NB4 (cell line): Measurements from ENCODE around the gene ZP1.
A peak's percentile ranks its signal among the peaks of the same experiment; 100 is the strongest.
"Not testable (repeated sequence)": the region's sequence is repeated elsewhere in the genome, so short reads cannot be mapped to it uniquely, and the experiment has no call there.

Experiments
- DNase-seq: peaks from one replicate; pipeline ENCODE4 v3.0.0; 2010; ENCODE audit warnings: low read depth
- H3K4me3 ChIP-seq: one replicate; pipeline ENCODE4 v1.5.1; 2011; ENCODE audit warnings: mild to moderate bottlenecking, low read depth, low read length, moderate library complexity
- CTCF ChIP-seq: IDR thresholded peaks from one replicate; pipeline ENCODE4 v1.5.1; 2012; ENCODE audit warnings: low read depth, low read length
- MAX ChIP-seq: IDR thresholded peaks from 2 replicates; pipeline ENCODE4 v1.6.1; 2011; ENCODE audit warnings: low read depth, low read length
- MYC ChIP-seq: IDR thresholded peaks from 2 replicates; pipeline ENCODE4 v1.6.1; 2011; ENCODE audit warnings: low read depth, low read length
- POLR2A ChIP-seq: IDR thresholded peaks from 2 replicates; pipeline ENCODE4 v1.6.1; 2011; ENCODE audit warnings: mild to moderate bottlenecking; ENCODE audit not compliant: insufficient read length; ENCODE audit errors: extremely low read depth

Gene ZP1

GRCh38 chr11:60902625-60903024 is 35.3 kb downstream of the ZP1 start:
- no peak overlapping the region for H3K4me3 ChIP-seq

GRCh38 chr11:60905047-60905446 is 37.7 kb downstream of the ZP1 start:
- H3K4me3 ChIP-seq, result peak overlapping the region; percentile 98
- DNase-seq, result no peak
- TF ChIP-seq MAX, result no peak
- no peak for TF ChIP-seq POLR2A
- TF ChIP-seq MYC, result no peak
- no peak for TF ChIP-seq CTCF

More at GRCh38 chr11:60902625-60903024, 35.3 kb downstream of the ZP1 start:
- DNase-seq, result no peak
- no peak for TF ChIP-seq MYC
- TF ChIP-seq MAX, result no peak
- TF ChIP-seq POLR2A, result no peak
- no peak for TF ChIP-seq CTCF

- peak overlapping the region; percentile 98 for H3K4me3 ChIP-seq
- no peak for DNase-seq
- TF ChIP-seq POLR2A, result no peak
- no peak for TF ChIP-seq MYC
- TF ChIP-seq MAX, result no peak
- no peak for TF ChIP-seq CTCF
Measured at GRCh38 chr11:60905551-60906113, 38.3 kb downstream of the ZP1 start.

GRCh38 chr11:60906132-60906972 is 39.0 kb downstream of the ZP1 start, which contains the start of gene PRPF19:
Gene PRPF19, minus strand, starts transcription at chr11:60906585. Its CDS starts 203 bp downstream, at chr11:60906382.
- H3K4me3 ChIP-seq, result peak within 1 kb of the TSS; percentile 98
- TF ChIP-seq MYC (peak; percentile 89), CTCF (no peak), MAX (peak; percentile 80), POLR2A (peak; percentile 96)
- DNase-seq, result peak; percentile 98

GRCh38 chr11:60908803-60909202 is 41.5 kb downstream of the ZP1 start:
- DNase-seq, result no peak
- TF ChIP-seq CTCF, result no peak
- TF ChIP-seq POLR2A, result no peak
- no peak for TF ChIP-seq MYC
- no peak for TF ChIP-seq MAX
- H3K4me3 ChIP-seq, result no peak overlapping the region

- not testable (repeated sequence) for H3K4me3 ChIP-seq, DNase-seq
Measured at GRCh38 chr11:60909680-60910280, 42.4 kb downstream of the ZP1 start.
